ENCODE data around the gene CYP2U1.
A peak's percentile ranks its signal among the peaks of the same experiment; 100 is the strongest.

Gene CYP2U1

DNA sequence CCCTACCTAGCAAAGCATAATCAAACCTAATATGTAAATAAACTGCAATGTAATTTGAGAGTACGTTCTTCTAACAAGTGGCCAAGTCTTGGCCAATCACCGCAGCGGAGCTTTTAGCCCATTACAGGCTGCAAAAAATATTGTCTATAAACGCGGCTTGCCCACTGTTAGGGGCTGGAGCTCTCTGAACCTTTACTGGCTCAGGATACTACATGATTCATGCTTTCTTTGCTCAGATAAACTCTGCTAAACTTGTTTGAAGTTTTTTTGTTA lies 57.4 kb downstream of the CYP2U1 start:
- no peak for DNase-seq

DNA sequence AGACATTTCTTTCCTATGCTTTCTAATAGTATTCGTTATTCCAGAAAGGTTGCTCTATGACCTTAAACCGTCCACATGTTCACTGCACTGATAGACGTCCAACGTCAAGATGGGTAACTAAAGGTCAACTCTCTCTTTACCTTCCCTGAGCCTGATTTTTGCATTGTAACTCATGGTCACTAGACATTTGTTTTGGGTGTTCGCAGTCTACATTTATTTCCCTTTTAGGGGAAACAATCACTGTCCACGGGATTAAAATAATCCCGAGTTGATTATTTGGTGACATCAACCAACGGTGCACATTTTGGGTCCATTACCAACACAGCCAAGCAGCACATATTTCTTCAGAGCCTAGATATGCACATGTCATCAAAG lies 57.8 kb downstream of the CYP2U1 start:
- no peak for DNase-seq

DNA sequence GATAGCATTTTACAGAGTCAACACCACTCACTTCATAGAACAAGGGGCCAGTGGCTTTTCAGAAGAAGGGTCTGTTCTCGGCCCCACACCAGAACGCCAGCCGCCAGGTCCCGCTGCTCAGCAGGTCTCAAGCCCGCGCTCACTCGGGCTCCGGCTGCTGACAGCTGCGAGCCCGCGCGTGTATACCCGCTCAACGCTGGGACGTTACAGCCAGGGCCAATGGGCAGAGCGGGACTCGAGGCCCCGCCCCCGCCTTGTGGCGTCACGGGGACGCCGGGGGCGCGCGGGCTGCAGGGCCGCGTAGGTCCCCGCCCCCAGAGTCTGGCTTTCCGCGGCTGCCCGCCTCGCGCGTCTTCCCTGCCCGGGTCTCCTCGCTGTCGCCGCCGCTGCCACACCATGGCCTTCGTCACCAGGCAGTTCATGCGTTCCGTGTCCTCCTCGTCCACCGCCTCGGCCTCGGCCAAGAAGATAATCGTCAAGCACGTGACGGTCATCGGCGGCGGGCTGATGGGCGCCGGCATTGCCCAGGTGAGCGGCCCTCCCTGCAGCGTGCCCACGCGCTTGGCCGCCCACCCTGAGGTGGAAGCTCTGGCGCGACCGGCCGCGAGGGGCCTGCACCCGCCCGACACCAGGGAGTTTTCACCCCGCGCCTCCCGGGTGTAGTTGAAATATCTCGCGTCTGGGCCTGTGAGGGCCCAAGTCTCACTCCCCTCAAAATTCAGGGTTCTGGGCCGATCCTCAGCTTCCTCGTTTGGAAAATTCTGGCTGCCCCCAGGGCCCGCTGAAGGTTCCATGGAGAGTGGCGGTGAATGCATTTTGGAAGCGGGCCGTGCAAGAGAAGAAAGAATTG lies 58.4 kb downstream of the CYP2U1 start, which contains the start of gene HADH:
HADH (plus strand) TSS at position 353 of the 850 bp plus-strand sequence; CDS start at position 397, 44 bp downstream.
- DNase-seq: peak; percentile 82 to 94

DNA sequence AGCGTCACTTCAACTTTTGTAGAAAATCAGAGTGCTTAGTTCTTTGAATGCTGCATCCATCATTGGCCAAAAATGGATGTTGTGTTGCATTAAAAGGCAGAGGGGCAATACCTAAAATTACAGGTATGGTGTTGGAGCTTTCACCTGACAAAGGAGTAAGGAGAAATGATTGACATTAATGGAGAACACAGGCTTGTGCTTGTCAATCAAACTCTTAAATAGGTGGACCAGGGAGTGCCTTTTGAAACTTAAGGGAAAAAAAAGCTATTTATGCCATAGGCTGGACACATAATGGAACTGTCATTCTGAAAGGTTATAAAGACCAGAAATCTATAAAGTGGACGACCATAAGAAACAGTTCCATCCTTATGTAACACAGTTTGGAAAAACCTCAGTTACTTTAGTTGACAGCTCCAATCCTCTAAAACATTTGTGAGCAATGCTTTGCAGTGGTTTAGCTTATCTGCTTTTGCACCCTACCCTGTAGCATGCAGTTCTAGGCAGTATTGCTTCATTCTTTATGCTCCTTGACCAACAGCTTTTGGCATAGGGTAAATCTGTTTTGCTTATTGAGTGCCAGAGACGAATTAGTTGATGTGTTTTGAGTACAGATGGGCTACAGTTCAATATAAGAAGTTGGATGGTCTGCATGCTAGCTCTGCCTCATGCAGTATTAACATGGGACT lies 60.7 kb downstream of the CYP2U1 start:
- DNase-seq: peak in 1 of 2 experiments; percentile 9

DNA sequence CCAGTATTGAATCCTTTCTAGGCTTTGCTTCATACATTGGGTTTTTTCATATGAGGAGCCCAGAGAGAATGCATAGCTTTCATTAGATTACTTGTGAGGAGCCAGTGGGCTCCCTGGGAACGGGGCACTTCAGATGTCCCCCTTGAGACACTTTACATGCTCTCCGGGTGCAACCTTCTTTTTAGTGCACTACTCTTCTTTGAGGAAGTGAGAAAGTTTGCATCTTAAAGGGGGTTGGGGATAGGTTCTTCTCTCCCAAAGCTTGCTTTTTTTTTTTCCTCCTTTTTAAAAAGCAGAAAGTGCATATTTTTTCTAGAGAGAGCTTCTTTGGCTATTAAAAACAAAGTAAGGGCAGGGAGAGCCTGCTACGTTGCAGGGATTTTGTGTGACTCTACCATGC lies 62.6 kb downstream of the CYP2U1 start:
- no peak for DNase-seq

DNA sequence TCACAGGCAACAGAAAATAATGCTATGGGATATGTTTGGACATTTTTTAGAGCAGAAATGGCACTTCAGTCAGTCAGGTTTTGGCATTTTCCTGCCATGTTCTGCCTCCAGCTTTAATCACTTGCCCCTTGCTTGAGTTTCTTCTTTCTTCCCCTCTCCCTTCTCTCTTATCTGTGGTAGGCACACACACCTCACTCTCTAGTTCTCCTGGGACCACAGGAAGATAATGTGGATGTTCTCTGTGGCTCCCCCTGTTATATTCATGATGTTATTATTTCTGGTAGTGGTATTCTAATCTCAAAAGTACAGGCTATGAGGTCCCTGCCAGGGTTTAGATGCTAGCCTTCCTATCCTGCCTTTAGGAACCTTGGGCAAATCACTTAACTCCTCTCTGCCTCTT lies 63.5 kb downstream of the CYP2U1 start:
- no peak for DNase-seq

DNA sequence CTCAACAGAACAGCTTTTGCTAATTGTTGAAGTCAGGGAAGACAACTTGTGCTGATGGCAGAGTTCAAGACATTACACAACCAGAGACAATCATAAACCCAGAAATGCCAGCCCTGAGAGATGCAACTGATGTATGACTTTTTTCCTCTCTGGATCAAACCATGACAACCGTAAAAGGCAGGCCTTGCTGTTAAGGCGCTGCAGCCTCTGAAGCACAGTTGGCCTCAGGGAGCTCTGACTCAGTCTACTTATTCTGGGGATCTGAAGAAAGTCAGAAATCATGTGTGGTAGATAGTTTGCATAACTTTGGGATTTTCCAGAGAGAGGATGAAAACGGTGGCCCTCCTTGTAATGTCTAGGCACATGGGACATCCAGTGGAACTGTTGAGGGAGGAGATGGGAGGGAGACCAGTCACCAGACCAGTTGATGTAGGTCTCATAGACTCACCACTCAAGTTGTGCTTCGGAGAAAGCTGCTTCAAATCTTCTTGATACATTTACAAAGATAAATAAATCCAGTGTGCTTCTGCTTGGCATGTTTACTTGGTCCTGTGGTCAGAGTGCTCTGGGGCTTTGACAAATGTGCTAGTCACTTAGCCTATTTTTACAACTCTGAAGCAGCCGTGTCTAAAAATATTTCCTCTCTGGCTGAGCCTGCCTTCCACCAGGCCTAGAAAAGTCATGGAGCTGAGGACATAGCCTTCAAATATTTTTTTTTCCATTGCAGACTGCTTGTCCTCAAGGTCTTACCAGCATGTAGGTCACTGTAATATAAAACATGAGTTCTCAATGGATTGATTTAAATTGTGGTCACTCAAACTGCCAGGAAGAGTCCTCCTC lies 65.8 kb downstream of the CYP2U1 start:
- DNase-seq: no peak

DNA sequence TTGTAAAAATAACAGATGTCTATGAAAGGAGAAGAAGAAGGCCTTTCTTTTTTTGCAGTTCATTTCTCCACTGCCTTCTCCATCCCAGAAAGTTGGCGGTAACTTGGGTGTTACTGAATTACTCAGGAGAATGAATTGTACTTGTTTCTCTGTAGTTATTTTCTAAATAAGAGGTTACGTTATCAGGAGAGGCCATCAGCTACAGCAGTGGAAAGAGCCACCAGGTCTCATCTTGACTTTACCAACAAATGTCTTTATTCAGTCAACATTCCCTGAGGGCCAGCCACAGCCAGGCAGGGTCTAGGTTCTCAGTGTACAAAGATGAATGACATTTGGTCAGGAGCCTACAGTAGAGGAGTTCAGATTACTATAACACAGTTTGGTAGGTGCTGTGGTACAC lies 66.4 kb downstream of the CYP2U1 start:
- DNase-seq: no peak

DNA sequence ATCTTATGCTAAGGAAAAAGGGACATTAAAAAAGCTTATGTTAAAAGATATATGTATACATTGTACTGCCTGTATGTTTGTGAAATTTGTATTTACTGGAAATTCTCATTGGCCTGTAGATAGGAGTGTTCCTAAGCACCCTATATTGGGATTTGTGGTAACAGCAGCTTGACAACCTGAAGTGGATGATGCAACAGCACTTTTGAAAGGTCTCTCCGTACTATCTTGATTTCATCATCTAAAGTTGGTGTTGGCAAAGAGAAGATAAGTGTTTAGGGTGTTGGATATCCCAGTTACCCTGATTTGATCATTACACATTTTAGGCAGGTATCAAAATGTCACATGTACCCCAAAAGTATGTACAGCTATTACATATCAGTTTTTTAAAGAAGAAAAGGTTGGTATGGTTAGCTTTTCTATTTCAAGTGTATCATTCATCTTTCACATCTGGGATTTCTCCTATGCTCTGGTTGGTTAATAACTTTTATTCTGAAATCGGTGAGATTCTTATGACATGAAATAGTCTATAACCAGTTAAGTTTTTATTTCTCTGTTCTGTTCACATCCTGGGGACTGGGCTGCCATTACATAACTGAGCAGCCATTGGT lies 68.7 kb downstream of the CYP2U1 start:
- no peak for DNase-seq

DNA sequence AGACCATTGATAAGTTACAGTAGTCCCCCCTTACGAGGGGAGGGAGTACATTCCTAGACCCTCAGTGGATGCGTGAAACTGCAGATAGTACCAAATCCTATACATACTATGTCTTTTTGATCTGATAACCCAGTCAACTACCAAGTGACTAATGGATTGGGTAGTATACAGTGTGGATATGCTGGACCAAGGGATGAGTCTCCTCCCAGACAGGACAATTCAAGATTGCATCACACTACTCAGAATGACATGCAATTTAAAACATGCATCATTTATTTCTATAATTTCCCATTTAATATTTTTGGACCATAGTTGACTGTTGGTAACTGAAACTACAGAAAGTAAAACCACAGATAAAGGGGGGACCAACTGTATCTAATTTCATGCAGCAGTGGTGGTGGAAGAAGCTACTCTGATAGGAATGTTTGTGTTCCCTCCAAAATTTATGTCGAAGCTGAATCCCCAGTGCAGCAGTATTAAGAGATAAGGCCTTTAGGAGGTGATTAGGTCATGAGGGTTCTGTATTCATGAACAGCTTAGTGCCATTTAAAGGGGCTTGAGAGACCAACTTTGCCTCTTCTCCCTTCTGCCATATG lies 70.3 kb downstream of the CYP2U1 start:
- no peak for DNase-seq

Measured in NCI-H446 (cell line).